NCI-H146 treated with DMSO at 0.1 percent for 48 hours (cell line): ENCODE results near the gene FRMD4A.
"Not testable (repeated sequence)": the region's sequence is repeated elsewhere in the genome, so short reads cannot be mapped to it uniquely, and the experiment has no call there.

Experiments
- DNase-seq: peaks from one replicate; lab custom pipeline; 2025; ENCODE audit not compliant: unreplicated experiment; lab: John Stamatoyannopoulos, UW

Gene FRMD4A

DNA sequence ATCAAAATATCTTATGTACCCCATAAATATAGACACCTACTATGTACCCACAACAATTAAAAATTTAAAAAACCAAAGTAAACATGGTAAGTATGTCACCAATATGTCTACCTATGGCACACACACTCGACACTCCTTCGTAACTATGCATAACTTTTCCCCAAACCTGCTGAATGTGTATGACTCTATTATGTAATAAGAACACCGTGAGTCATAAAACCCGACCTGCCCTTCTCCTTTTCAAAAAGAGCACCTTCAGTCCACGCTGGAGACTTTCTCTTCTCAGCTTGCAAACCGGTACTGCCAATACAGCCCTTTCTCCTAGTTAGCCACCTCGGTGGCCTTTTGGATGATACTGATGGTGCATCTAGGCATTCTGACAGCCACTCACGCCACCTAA is 557.7 kb downstream of the FRMD4A start:
- no peak for DNase-seq

DNA sequence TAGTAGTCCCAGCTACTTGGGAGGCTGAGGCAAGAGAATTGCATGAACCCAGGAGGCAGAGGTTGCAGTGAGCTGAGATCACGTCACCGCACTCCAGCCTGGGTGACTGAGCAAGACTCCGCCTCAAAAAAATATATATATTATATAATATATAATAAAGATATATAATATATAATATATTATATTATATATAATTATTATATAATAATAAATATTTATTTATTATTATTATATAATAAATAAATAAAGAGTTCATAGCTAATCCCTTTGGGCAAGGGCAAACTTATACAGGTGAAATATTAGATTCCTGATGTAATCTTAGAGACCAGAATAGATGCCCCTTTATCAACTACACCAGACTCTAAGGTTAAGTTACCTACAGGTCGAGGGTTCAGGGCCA is 558.7 kb downstream of the FRMD4A start:
- DNase-seq = no peak

DNA sequence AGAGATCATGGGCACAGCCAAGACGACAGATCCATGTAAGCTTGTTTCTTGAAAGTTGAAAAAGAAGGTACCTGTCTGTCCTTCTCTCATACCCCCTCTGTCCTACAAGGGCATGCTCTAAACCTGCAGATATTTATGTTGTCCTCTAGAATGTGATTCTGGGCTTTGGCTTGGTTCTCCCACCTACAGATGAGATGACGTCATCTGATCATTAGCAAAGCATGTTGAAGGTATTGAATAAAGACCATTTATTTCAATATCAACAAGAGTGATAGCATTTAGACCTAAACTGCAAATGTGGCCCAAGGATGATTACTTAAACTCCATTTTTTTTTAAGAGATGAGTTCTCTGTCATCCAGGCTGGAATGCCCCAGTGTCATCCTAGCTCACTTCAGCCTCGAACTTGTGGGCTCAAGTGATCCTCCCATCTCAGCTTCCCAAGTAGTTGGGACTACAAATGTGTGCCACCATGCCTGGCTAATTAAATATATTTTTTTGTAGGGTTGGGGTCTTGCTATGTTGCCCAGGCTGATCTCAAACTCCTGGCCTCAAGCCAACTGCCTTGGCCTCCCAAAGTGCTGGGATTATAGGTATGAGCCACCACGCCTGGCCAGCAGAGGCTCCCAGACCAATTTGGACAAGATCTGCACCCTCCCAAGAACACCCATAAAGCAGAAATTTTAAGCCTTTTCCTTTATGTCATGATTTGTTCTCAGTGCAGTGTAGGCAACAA is 559.8 kb downstream of the FRMD4A start:
- DNase-seq = no peak

DNA sequence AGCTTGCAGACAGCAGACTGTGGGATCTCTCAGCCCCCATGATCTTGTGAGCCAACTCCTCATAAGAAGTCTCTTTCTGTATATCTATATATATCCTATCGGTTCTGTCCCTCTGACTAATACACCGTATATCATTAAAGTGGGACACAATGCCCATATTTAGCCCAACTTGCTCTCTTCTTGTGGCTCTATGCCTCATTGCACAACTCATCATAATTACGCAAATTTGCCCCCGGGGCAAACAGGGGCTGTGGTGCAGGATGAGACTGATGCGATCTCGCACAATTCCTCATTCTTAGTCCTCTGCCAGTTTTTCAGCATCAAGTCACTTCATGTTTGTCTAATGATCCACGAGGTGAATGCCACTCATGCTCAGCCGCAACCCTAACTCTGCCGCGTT is 560.8 kb downstream of the FRMD4A start:
- DNase-seq = peak; percentile 20

DNA sequence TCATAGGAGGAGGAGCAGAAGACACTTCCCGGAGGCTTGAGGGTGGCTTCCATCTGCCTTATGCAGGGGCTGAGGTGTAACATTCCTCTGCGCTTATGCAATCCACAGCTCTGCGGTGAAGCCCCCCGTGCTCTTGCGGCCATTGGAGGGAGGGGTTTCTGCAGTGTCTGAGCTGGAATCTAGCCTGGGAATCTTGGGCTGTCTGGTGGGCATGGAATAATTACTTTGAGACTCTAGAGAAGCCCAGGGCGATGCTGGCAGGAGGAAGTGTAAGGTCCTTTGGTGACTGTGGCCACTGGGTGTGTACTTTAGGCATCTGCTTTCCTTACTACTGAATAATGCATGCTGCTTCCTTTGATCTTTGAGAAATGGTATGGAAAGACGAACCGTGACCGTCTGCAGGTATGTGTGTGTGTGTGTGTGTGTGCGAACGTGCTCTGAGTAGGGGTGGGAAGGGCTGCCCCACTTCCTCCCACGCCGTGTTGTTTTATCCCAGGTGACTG is 563.0 kb downstream of the FRMD4A start:
- no peak for DNase-seq

DNA sequence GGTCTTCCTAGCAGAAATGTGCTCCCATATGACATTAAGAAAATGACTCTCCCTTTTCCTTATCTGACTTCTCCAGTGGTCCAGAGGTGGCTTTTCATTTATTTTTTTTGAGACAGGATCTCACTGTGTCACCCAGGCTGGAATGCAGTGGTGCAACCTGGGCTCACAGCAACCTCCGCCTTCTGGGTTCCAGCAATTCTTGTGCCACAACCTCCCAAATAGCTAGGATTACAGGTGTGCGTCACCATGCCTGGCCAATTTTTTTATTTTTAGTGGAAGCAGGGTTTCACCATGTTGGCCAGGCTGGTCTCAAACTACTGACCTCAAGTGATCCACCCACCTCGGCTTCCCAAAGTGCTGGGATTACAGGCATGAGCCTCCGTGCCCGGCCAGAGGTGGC is 563.6 kb downstream of the FRMD4A start:
- DNase-seq = not testable (repeated sequence)

DNA sequence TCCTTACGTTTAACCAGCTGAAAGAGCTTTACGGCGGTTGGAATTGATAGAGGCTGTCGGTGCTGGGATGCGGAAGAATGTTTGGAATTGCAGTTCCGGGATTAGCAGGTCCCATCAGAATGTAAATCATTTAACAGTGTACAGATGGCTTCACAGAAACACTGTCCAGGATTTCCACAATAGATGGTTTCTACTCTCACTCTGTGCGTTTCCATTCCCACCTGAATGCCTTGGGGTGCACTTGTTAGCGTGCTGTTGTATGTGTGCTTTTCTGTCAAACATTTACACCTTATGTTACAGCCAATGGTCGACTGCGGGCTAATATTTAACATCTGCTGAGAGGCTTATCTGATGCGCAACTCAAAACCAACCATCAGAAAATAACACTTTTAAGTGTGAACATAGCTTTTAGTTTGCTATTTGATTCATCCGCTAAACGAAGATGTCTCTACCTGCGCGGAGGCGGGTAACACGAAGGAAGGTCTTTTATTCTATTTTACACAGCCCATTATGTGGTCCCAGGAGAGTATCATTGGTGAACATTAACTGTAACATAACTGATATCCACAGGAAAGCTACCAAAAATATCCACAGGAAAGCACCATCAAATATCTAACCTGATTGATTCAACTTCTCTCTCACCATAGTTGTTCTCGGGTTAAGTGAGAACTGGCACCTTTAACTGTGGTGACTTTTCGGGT is 564.9 kb downstream of the FRMD4A start:
- DNase-seq = no peak

DNA sequence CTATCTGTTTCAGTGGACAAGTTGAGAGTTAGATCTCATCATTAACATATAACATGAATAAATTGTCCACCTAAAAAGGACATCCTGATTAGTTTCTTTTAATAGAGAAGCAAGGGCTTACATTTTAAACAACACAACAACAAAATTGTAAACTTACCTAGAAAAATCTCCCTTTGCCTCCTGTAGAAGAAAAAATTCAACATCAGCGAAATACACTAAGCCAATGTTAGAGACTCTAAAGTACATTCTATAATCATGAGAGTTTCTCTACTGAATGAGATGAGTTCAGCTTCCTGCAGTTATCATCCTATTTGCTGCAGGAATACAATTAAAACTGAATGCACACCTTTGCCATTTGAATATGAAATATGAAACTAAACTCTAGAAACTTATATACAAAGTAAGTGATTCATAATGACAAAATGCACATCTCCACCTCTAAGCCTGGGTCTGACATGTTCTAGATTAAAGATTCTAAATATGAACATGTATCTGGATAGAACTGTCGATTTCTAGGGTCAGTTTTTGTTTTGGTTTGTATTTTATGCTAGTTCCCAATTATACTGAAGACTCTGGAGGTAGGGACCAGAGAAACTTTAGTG is 569.1 kb downstream of the FRMD4A start:
- no peak for DNase-seq

DNA sequence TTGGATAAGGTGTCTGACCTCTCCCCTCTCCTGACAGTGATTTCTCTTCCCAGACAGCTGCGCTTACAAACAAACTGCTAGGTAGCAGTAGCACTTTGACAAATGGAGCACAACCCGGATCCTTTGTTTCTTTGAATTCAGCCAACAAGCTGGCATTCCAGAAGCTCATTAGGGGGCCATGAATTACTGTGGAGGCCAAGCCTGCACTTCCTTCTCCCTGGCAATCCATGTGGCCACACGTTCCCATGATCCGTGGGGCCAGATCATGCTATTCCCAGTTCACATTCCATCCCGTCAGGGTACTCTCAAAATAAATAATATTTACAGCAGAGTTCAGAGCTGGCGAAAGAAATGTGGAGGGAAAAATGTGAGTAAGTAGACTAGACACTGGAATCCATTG is 571.6 kb downstream of the FRMD4A start:
- DNase-seq = no peak

DNA sequence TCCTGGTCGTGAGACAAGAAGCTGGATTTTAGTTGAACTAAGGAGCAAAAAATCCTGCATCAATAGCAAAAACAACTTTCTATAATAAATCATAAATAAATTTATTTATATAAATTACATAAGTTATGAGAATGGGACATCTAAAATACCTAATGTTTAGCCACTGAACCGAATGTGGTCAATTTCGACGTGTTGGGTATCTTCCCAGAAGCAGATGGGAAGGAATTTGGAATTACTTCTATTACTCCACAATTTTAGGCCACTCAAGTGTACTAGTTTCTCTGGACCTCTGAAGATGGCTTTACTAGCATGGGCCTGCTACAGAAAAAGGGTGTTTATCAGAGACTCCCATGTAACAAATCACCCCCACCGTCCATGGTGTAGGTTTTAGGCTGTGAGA is 572.0 kb downstream of the FRMD4A start:
- no peak for DNase-seq

DNA sequence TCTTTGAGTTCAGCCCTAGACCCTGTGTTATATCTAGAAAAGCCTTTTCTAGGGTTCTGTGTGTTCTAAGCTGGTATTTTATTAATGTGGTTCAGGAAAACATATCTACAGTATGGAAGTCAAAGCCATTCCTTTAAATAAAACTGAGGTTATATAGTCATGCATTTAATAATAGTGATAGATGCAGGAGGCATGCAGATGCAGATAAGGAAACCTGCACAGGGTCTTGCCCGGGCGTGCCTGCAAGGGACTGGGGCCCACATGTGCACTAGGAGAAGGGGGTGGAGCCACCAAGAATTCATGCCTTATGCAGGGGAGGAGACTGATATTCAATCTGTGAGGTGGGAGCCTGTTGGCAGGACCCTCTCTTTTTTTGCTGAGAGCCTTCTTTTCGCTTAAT is 572.4 kb downstream of the FRMD4A start:
- DNase-seq = no peak

DNA sequence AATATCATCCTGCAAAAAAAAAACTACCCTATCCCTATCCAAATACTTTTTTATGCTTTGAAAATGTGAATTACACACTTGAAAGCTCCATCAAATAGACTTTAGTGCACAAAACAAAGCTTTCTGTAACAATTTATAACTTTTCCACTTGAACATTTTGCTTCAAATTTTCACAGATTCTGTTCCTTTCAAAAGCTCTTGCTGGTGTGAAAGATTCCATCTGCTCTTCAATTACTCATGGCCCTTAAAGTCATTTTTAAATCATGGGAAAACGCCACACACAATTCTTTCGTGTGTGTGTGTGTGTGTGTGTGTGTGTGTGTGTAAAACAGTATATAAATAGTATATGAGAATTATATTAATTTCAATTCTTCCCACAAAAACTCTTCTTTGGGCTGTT is 576.4 kb downstream of the FRMD4A start:
- no peak for DNase-seq

DNA sequence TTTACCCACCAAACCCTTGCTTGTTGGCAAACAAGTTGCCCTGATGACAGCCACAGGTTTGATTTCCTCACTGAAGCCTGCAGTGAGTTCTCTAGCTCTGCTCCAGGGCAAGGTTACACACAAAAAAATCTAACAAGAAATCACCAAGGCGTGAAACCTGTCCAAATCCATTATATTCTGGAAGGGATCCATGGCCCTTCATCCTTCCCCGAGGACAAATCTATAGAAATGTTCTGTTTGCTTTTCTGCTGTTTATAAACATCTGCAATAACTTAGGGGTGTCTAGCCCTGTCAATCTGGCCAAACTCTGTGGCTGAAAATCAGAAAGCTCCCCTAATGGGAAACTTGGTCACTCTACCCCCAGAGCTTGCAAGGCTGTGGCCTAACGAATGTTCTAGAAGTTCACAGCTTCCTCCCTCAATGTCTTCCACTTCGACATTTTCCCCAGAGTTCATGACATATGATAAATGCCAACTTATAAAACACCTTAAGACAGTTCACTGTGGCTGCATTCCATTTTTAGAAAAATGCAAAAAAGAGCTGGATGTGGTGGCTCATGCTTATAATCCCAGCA is 579.4 kb downstream of the FRMD4A start:
- no peak for DNase-seq

DNA sequence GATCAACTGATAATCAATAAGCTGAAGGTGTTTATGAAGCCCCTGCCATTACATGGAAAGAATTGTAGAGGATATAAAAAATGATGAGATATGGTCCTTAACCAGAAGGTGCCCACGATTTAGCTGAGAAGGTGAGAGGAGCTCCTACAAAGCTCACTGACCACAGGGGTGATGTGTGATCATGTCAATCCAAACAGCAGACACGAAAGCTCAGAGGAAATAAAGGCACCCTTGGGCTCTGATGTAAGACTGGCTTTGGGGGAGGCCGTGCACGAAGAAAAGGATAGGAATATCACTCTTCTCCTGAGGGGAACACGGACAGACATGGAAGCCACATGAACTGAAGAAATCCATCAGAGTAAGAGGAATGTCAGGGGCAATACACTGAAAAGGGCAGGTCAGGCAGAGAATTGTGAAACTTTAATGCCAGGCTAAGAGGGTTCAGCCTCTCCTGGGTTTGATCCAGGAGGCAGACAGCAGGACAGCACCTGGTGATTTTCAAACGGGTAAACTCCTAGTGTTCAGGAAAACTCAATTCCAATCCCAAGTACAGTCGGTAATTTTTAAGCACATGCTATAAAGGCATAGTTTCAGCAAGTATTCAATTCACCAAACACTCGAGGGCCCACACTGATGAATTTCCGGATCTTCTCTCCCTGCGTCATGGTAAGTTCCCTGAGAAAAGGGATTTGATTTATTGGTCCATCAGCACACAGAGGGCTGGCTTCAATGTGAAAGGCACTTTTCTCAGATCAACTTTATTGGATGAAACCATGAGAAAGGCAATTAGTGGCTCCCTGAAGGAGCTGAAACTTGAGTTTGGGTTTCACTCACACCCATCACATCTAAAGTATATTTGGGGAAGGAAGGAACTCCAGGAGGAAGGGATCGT is 580.2 kb downstream of the FRMD4A start:
- no peak for DNase-seq

DNA sequence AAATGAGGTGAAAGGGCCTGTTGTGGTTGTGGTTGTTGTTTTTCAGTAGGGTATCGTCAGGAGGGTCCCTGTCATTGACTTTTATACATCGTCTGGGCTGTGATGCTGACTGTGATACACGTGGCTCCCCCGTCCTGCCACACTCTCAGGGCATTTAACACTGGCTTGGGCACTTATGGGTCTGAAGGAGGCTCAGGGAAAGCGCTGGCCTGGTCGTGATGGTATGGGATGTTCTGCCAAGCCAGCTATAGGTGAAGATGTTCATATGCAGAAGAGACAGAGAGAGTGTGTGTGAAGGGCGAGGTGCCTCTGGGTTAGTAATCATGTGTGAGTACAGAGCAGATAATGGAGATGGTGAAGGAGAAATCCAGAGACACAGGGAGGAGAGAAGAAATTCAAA is 585.5 kb downstream of the FRMD4A start:
- DNase-seq = no peak

DNA sequence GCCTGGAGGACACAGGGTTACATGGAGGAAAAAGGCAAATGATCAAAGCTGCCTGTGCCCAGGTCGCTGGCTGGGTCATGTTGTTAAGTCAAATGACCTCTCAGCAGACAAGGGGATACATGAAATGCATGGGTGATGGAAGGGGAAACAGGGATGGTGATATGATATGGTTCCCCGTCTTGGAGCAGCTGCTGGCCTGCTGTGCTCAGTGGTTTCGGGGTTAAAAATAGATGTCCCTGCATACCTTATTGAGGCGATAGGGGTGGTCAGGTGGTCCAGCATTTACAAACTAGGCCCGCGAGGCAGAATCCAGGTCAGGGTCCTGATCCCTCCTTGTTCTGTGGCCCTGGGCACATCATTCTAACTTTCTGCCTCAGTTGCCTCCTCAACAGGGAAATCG is 586.8 kb downstream of the FRMD4A start:
- no peak for DNase-seq

DNA sequence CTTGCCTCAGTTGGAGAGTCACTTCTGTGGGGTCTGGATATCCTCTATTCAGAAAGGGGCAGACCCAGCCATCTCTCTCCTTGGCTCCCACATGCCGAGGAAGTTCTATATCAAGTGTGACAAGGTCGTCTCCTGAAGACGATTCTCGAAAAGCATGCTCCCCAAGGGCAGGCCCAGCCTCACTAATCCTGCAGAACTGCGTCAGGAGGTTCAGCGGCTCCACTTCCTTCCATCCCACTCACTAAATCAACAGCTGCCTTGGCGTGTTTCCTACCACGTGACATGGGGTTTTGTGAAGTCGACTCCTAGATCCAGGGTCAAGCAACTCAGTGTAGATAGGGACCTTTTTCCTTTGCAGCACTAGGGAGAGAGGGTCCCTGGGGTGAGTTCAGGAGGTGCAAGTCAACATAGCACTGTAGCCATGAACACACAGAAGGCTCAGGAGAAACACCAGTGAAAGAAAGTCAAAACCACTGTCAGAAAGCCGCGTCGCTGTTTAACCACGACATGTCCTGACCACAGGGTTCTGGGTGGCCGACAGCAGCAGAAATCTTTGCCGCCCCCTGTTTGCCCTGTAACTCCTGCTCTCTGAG is 587.5 kb downstream of the FRMD4A start:
- DNase-seq = no peak

DNA sequence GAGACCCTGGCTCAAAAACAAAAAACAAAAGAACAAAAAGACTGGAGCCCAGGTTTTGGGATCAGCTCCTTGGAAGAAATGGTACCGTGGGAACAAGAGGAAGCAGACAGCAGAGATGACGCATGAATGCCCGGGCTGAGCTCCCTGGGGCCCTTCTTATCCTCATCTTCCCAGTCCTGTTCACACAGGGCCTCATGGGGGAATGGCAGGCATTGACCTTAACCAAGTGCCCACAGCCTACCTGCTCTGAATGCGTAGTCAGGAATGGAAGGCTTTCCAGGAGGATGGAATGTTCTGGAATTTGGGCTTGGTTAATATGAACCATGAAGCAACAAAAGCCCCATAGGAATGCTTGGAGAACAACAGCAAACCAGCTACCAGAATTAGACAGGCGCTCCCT is 589.3 kb downstream of the FRMD4A start:
- DNase-seq = no peak

DNA sequence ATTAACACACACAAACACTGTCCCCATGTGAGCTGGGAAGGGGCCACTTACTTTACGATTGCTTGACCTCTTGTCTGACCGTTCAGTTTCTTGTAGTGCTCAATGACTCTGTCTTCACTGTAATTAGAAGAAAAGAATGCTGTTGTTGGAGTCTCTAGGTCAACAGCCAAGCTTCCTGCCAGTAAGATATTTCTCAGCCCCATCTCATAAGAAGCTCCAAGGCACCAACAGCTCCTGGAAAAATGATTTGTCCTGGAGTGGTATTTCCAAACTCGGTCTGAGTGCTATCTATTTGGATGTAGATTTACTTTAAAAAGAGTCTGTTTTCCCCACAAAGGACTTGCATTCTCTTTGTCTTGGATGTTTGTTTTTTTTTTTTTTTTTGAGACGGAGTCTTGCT is 590.3 kb downstream of the FRMD4A start:
- DNase-seq = no peak

DNA sequence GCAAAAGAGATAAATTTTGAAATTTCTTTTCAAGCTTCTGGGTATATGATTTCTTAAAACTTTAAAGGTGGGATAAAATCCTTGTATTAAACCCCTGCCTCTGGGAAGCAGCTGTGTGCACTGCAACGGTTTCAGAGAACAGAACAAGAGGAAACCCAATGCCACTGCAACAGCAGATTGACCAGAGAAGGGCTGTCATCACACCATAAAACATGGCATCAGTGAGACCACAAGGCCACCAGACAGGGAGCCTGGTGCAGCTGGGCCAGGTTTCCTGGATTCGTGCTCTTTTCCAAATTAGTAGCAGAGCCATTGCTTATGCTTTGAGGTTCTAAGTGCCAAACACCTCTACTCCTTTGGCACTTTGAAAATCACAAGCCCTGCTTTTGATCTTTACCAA is 591.5 kb downstream of the FRMD4A start:
- DNase-seq = no peak

DNA sequence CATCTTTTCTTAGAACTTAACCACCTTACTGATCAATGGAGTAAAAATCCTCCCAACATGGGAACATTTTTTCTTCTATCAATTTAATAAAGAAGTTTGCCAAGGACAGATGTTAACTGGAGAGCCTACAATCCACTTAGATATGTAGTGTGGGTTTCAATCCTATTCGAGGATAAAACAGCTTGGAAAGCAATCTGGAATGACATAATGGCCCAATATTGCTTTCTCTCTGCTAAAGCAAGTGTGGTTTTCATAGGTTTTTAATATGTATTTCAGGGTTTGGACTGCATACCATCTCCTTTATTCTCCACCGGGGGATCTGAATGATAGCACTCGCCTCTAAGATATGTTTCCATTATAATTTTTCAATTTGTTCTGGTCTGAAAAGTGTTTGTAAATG is 594.2 kb downstream of the FRMD4A start:
- no peak for DNase-seq
